Measurements from ENCODE around the gene CDX1. TPM values are rescaled to one million over a fixed set of nuclear protein-coding genes. Genes with fewer than 3 reads are reported as not detected.

Gene CDX1
- total RNA-seq (not detected), polyA plus RNA-seq (not detected)

- Mint-ChIP-seq H3K4me3 (no peak within 1 kb of the TSS), H3K9me3 (no peaks in the 10 kb centered on the region), H3K36me3 (no peaks in the 10 kb centered on the region), H3K27me3 (peaks cover 34 to 54% of the 10 kb centered on the region in 2 donors), H3K27ac (peak within 1 kb of the TSS in 2 of 8 donors; percentile 7 to 90), H3K4me1 (peaks cover 0 to 2% (median 0%) of the 10 kb centered on the region in 3 donors)
- Histone ChIP-seq H3K4me3 (ENCODE audit: low read length) (no peak within 1 kb of the TSS), H3K36me3 (ENCODE audit: insufficient read depth, low read length) (no peaks in the 10 kb centered on the region), H3K4me1 (ENCODE audit: insufficient read depth, low read length) (no peaks in the 10 kb centered on the region), H3K27me3 (ENCODE audit: insufficient read depth, low read length, poor library complexity, severe bottlenecking) (peaks cover 12% of the 10 kb centered on the region), H3K9me3 (ENCODE audit: low read length) (no peaks in the 10 kb centered on the region), H3K27ac (ENCODE audit: low read depth, low read length) (no peak within 1 kb of the TSS)
- ChIA-PET CTCF (no interaction called here), POLR2A (no interaction called here)
- DNase-seq = no peak
Observed at GRCh38 chr5:150166650-150167511, at the start of gene CDX1. CDX1 (plus strand) TSS chr5:150166778; CDS start chr5:150166877, 99 bp downstream.

- Mint-ChIP-seq H3K36me3 (peaks cover 0 to 1% (median 0%) of the 10 kb centered on the region in 3 donors), H3K27ac (no peak overlapping the region), H3K9me3 (no peaks in the 10 kb centered on the region), H3K27me3 (peaks cover 3 to 5% of the 10 kb centered on the region in 2 donors), H3K4me3 (no peak overlapping the region), H3K4me1 (peaks cover 0 to 2% (median 0%) of the 10 kb centered on the region in 3 donors)
- H3K36me3 ChIP-seq (ENCODE audit: insufficient read depth, low read length) = no peaks in the 10 kb centered on the region
- no peaks in the 10 kb centered on the region for H3K27me3 ChIP-seq (ENCODE audit: insufficient read depth, low read length, poor library complexity, severe bottlenecking)
- no peak overlapping the region for H3K4me3 ChIP-seq (ENCODE audit: low read length)
- H3K4me1 ChIP-seq (ENCODE audit: insufficient read depth, low read length) = no peaks in the 10 kb centered on the region
- POLR2A ChIA-PET = no interaction called here
- CTCF ChIA-PET = interaction anchor here (1.3 kb wide), 1 partner anchor 10 kb away, joined by 3 read pairs; no protein-coding TSS in a partner anchor
- H3K27ac ChIP-seq (ENCODE audit: low read depth, low read length) = no peak overlapping the region
- DNase-seq = no peak
- H3K9me3 ChIP-seq (ENCODE audit: low read length) = no peaks in the 10 kb centered on the region
Observed at GRCh38 chr5:150117945-150118560, 48.5 kb upstream of the CDX1 start.

DNA sequence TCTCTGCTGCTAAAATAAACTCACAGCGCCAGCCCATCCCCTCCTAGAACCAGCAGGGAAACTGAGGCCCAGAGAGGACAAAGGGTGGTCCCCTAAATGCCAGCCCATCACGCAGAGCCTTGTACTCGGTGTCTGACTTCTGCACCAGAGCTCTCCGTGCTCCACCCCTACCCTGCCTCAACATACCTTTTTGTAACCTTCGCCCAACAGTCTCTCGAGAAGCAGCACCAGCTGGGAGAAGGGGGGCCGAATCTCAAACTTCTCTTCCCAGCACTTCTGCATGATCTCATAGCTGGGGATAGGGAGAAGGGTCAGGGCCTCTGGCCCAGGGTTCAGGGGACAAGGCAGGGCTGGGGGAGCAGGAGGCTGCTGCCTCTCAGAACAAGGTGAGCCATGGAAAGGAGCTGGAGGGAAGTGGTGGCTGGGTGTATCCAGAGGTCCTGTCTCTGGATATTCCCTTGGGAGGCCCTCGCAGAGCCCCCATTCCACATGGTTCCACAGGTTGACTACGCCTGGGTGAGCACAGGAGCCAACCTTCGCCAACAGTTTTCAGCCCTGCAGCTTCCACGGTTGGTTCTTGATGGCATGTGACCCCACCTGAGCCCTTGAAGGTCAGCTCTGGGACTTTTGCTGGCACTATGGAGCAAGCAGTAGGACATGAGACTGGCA is 47.9 kb upstream of the CDX1 start:
- no peak overlapping the region for H3K4me3 Mint-ChIP-seq
- peaks cover 0 to 2% of the 10 kb centered on the region in 2 donors for H3K27me3 Mint-ChIP-seq
- H3K36me3 Mint-ChIP-seq = no peaks in the 10 kb centered on the region
- H3K27me3 ChIP-seq (ENCODE audit: insufficient read depth, low read length, poor library complexity, severe bottlenecking) = no peaks in the 10 kb centered on the region
- H3K4me1 Mint-ChIP-seq = peaks cover 0 to 2% (median 0%) of the 10 kb centered on the region in 3 donors
- H3K36me3 ChIP-seq (ENCODE audit: insufficient read depth, low read length) = no peaks in the 10 kb centered on the region
- H3K27ac Mint-ChIP-seq = no peak overlapping the region
- no peak overlapping the region for H3K27ac ChIP-seq (ENCODE audit: low read depth, low read length)
- H3K9me3 ChIP-seq (ENCODE audit: low read length) = no peaks in the 10 kb centered on the region
- POLR2A ChIA-PET = no interaction called here
- H3K4me3 ChIP-seq (ENCODE audit: low read length) = no peak overlapping the region
- no peaks in the 10 kb centered on the region for H3K4me1 ChIP-seq (ENCODE audit: insufficient read depth, low read length)
- no peak for DNase-seq
- no peaks in the 10 kb centered on the region for H3K9me3 Mint-ChIP-seq
- CTCF ChIA-PET = no interaction called here

DNA sequence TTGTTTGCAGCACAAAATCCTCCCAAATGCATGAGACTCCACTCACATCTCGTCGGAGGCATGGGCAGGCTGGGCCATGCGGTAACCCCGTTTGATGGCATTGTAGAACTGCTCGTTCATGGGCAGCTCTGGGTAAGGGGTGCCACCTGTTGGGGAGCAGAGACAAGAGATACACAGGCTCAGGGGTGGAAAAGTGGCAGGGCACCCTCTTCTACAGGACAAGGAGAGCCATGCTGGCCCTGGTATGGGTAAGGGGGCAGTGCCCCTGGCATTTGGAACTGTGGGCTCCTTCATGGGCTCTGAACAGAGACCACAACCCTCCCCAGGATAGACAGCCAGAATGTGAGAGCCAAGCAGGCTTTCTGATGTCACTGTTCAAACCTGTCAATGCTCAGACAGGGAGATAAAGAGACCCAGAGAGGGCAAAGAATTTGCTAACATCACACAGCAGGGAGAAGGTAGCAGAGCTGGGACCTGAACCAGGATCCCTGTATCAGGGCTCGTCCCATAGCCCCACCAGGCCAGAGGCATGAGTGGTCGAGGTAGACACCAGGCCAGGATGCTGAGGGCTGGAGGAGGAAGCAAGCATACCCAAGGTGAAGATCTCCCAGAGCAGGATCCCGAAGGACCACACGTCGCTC is 47.0 kb upstream of the CDX1 start:
- ChIA-PET POLR2A (no interaction called here), CTCF (no interaction called here)
- H3K36me3 Mint-ChIP-seq = no peaks in the 10 kb centered on the region
- DNase-seq = no peak
- no peaks in the 10 kb centered on the region for H3K36me3 ChIP-seq (ENCODE audit: insufficient read depth, low read length)
- no peaks in the 10 kb centered on the region for H3K4me1 ChIP-seq (ENCODE audit: insufficient read depth, low read length)
- H3K27ac ChIP-seq (ENCODE audit: low read depth, low read length) = no peak overlapping the region
- no peak overlapping the region for H3K27ac Mint-ChIP-seq
- no peak overlapping the region for H3K4me3 ChIP-seq (ENCODE audit: low read length)
- H3K27me3 Mint-ChIP-seq = peaks cover 0 to 2% of the 10 kb centered on the region in 2 donors
- H3K9me3 ChIP-seq (ENCODE audit: low read length) = no peaks in the 10 kb centered on the region
- H3K9me3 Mint-ChIP-seq = no peaks in the 10 kb centered on the region
- H3K27me3 ChIP-seq (ENCODE audit: insufficient read depth, low read length, poor library complexity, severe bottlenecking) = no peaks in the 10 kb centered on the region
- no peak overlapping the region for H3K4me3 Mint-ChIP-seq
- peaks cover 0 to 2% (median 0%) of the 10 kb centered on the region in 3 donors for H3K4me1 Mint-ChIP-seq

GRCh38 chr5:150120062-150120441 is 46.5 kb upstream of the CDX1 start:
- no peaks in the 10 kb centered on the region for H3K36me3 ChIP-seq (ENCODE audit: insufficient read depth, low read length)
- no peaks in the 10 kb centered on the region for H3K9me3 ChIP-seq (ENCODE audit: low read length)
- H3K27me3 Mint-ChIP-seq = peaks cover 0 to 2% of the 10 kb centered on the region in 2 donors
- H3K4me1 Mint-ChIP-seq = peaks cover 0 to 2% (median 0%) of the 10 kb centered on the region in 3 donors
- H3K4me3 Mint-ChIP-seq = no peak overlapping the region
- no peaks in the 10 kb centered on the region for H3K4me1 ChIP-seq (ENCODE audit: insufficient read depth, low read length)
- no peaks in the 10 kb centered on the region for H3K27me3 ChIP-seq (ENCODE audit: insufficient read depth, low read length, poor library complexity, severe bottlenecking)
- POLR2A ChIA-PET = no interaction called here
- peak overlapping the region in 1 of 8 donors; percentile 74 for H3K27ac Mint-ChIP-seq
- H3K9me3 Mint-ChIP-seq = no peaks in the 10 kb centered on the region
- no peak overlapping the region for H3K4me3 ChIP-seq (ENCODE audit: low read length)
- H3K36me3 Mint-ChIP-seq = no peaks in the 10 kb centered on the region
- DNase-seq = no peak
- CTCF ChIA-PET = no interaction called here
- H3K27ac ChIP-seq (ENCODE audit: low read depth, low read length) = no peak overlapping the region

DNA sequence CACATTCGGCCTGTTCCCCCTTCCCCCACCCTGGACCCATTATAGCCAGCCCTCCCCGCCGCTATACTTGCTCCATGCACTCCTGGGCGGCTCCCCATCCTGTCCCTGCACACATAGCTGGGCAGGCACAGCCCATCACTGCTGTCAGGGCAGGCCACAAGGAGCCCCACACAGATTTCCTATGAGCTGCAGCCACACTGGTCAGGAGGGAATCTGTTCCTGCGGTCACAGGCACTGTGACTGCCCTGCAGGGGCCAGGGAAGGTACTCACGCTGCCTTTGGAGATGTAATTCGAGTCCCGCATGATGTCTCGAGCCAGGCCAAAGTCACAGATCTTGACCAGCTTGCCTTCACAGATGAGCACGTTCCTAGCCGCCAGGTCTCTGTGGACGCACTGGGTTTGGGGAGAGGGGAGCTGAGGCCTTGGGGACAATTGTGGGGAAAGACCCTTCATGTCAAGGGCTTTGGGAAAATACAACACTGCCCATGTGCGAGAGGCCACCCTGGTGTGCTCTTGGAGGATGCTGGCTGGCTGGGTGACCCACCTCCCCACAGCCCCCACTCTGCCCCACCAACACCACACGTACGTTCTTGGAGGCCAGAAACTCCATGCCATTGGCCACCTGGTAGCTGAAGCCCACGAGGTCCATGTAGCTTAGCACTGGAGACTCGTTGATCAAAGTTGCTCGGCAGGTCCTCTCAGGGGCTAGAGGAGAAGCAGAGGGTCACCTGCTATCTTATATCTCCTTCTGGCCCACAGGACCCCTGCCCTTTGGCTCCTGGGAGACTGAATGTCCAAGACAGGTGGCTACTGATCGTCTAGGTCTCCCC is 45.7 kb upstream of the CDX1 start:
- Histone ChIP-seq H3K4me1 (ENCODE audit: insufficient read depth, low read length) (no peaks in the 10 kb centered on the region), H3K27me3 (ENCODE audit: insufficient read depth, low read length, poor library complexity, severe bottlenecking) (no peaks in the 10 kb centered on the region), H3K36me3 (ENCODE audit: insufficient read depth, low read length) (no peaks in the 10 kb centered on the region), H3K9me3 (ENCODE audit: low read length) (no peaks in the 10 kb centered on the region), H3K4me3 (ENCODE audit: low read length) (no peak overlapping the region), H3K27ac (ENCODE audit: low read depth, low read length) (no peak overlapping the region)
- CTCF ChIA-PET = no interaction called here
- Mint-ChIP-seq H3K27ac (peak overlapping the region in 1 of 8 donors; percentile 74), H3K9me3 (no peaks in the 10 kb centered on the region), H3K4me3 (no peak overlapping the region), H3K27me3 (peaks cover 0 to 2% of the 10 kb centered on the region in 2 donors), H3K36me3 (no peaks in the 10 kb centered on the region), H3K4me1 (peaks cover 0 to 2% (median 0%) of the 10 kb centered on the region in 3 donors)
- POLR2A ChIA-PET = no interaction called here
- DNase-seq = peak in 1 of 5 donors; percentile 38

DNA sequence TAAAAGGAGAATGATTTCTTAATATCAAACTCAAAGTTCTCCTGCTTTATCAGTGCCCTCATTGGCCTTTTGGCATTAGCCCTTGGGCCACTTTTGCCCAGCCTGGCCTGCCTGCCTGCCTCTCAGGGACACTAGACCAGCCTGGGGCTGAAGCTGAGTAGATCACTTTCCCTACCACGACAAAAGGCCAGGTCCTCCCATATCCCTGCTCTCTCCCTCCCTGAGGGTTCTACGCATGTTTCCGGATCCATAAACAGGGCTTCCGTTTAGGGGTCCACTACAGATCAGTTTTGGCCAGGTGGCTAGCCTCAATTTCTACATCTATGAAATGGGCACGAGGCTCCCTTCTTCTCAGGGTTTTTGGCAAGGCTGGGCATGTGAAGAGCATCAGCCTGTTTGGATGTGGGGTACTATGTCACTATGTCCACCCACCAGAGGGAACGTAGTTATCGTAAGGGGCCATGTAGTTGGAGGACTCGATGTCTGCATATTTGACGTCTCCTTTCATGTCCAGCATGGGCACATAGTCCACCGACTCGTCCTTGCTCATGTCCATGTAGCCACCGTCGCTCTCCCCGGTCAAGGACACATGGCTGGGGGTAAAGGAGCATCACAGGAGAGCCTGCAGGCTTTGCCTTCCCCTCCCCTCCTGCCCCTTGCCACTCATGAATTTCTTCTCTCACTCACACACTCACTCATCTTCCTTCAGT is 45.0 kb upstream of the CDX1 start:
- no peaks in the 10 kb centered on the region for H3K9me3 ChIP-seq (ENCODE audit: low read length)
- Mint-ChIP-seq H3K27me3 (peaks cover 0 to 2% of the 10 kb centered on the region in 2 donors), H3K36me3 (no peaks in the 10 kb centered on the region), H3K4me1 (peaks cover 0 to 2% (median 0%) of the 10 kb centered on the region in 3 donors), H3K27ac (no peak overlapping the region), H3K4me3 (peak overlapping the region in 1 of 7 donors; percentile 37), H3K9me3 (no peaks in the 10 kb centered on the region)
- no peaks in the 10 kb centered on the region for H3K36me3 ChIP-seq (ENCODE audit: insufficient read depth, low read length)
- POLR2A ChIA-PET = no interaction called here
- no peak overlapping the region for H3K27ac ChIP-seq (ENCODE audit: low read depth, low read length)
- no peaks in the 10 kb centered on the region for H3K4me1 ChIP-seq (ENCODE audit: insufficient read depth, low read length)
- DNase-seq = peak in 1 of 5 donors; percentile 33
- H3K27me3 ChIP-seq (ENCODE audit: insufficient read depth, low read length, poor library complexity, severe bottlenecking) = no peaks in the 10 kb centered on the region
- no peak overlapping the region for H3K4me3 ChIP-seq (ENCODE audit: low read length)
- CTCF ChIA-PET = no interaction called here

All from CD8-positive, alpha-beta memory T cell (primary cell).